ENCODE results near the gene NTNG1. TPM values are rescaled to one million over a fixed set of nuclear protein-coding genes. Genes with fewer than 3 reads are reported as not detected.
"Not testable (repeated sequence)": the region's sequence is repeated elsewhere in the genome, so short reads cannot be mapped to it uniquely, and the experiment has no call there.

The NTNG1 gene
- total RNA-seq (2022) (0.44 TPM in 1 of 2 replicates, not detected in the other), Bru-seq, nascent RNA (percentile 25 among the genes with signal in this experiment), BruChase-seq, experiment 1, labeled RNA remaining after a 6-hour chase (percentile 24 among the genes with signal in this experiment), BruChase-seq, experiment 2, labeled RNA remaining after a 2-hour chase (percentile 26 among the genes with signal in this experiment)
- long read RNA-seq, partial matches to known transcripts, result 1 of 1 reads
- long read RNA-seq, other reads (novel, unspliced or antisense), result 0 of 1 reads

DNA sequence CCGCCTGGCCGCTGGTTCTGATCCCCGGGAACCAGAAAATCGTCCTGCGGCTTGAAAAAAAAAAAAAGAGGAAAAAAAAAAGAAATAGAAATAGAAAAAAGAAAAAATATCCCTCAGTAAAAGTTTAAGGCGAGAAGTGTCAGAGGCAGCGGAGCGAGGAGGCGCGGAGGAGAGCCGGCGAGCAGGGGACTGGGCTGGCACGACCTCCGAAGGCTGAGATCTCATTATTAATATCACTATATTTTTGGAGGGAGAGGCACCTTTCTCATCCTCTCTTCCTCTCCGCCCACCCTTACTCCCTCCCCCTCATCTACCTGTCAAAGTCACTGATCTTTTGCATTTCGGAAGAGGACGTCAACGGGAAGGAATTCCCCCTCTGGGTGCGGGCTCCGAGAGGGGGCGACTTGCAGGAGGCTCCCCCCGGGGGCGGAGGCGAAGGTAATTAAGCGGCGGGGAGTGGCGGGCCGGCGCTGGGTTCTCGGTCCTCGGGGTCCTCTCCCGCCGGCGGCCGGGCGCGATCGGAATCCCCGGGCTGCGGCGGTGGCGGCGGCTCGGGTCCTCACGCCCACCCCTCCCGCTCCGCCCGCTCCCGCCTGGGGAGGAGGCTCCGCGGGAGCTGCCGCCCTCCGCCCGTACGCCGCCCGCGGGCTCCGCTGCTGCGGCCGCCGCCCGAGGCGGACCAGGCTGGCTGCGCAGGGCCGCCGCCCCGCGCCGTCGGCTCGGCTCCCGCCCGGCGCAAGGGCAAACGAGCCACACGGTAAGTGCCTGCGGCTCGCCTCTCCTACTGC is at the start of gene NTNG1:
Gene NTNG1, plus strand, starts transcription at position 337 of the 788 bp plus-strand sequence.
- Mint-ChIP-seq H3K27ac (ENCODE audit: low read depth, unreplicated experiment) (no peak within 1 kb of the TSS), H3K27me3 (ENCODE audit: insufficient read depth, unreplicated experiment) (no peaks in the 10 kb centered on the region), H3K4me3 (ENCODE audit: unreplicated experiment) (peak within 1 kb of the TSS; percentile 77), H3K9me3 (ENCODE audit: unreplicated experiment) (no peaks in the 10 kb centered on the region), H3K4me1 (ENCODE audit: insufficient read depth, unreplicated experiment) (peaks cover 26% of the 10 kb centered on the region), H3K36me3 (ENCODE audit: insufficient read depth, unreplicated experiment) (no peaks in the 10 kb centered on the region)
- no TSS peak for BruUV-seq (replicated peaks)
- TF ChIP-seq, protein P1, sequence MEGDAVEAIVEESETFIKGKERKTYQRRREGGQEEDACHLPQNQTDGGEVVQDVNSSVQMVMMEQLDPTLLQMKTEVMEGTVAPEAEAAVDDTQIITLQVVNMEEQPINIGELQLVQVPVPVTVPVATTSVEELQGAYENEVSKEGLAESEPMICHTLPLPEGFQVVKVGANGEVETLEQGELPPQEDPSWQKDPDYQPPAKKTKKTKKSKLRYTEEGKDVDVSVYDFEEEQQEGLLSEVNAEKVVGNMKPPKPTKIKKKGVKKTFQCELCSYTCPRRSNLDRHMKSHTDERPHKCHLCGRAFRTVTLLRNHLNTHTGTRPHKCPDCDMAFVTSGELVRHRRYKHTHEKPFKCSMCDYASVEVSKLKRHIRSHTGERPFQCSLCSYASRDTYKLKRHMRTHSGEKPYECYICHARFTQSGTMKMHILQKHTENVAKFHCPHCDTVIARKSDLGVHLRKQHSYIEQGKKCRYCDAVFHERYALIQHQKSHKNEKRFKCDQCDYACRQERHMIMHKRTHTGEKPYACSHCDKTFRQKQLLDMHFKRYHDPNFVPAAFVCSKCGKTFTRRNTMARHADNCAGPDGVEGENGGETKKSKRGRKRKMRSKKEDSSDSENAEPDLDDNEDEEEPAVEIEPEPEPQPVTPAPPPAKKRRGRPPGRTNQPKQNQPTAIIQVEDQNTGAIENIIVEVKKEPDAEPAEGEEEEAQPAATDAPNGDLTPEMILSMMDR (IDR thresholded peaks at IDR 0.05; ENCODE audit: unreplicated experiment), result no peak
- no peak for DNase-seq (ENCODE audit: unreplicated experiment)
- ChIA-PET CTCF (interaction anchor here (0.6 to 2.0 kb wide), 11 partner anchors 29 to 1352 kb away, joined by 3 to 13 read pairs (median 3); no protein-coding TSS in a partner anchor), POLR2A (interaction anchor here (0.7 kb wide), 1 partner anchor 13 kb away, joined by 3 read pairs; no protein-coding TSS in a partner anchor)
- intact Hi-C loops (cut with micrococcal nuclease), result loop anchor here (2.0 to 10.0 kb wide), 4 partner anchors 84 to 1349 kb away; partner anchors contain the start of gene PRMT6

DNA sequence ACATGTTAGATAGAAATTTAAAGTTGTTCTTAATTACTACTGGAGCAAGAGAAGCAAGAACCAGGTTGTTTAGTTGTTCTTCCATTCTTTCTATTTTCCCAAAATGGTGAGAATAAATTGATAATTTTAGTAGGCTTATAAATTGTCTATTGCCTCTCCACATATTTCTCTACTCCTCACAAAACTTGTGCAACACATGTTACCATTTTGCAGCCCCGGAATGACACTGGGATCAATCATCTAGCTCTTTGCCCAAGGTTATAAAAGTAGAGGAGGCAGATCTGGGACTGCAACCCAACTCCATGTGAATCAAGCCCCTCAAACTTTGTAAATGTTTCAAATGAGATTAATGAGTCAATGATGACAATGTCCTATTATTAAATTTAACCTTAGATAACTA is 49.4 kb upstream of the NTNG1 start:
- no peaks in the 10 kb centered on the region for H3K36me3 Mint-ChIP-seq (ENCODE audit: insufficient read depth, unreplicated experiment)
- no peaks in the 10 kb centered on the region for H3K27me3 Mint-ChIP-seq (ENCODE audit: insufficient read depth, unreplicated experiment)
- ChIA-PET CTCF (no interaction called here), POLR2A (no interaction called here)
- H3K4me3 Mint-ChIP-seq (ENCODE audit: unreplicated experiment), result no peak overlapping the region
- H3K4me1 Mint-ChIP-seq (ENCODE audit: insufficient read depth, unreplicated experiment), result no peaks in the 10 kb centered on the region
- TF ChIP-seq, protein P1 (IDR thresholded peaks at IDR 0.05; ENCODE audit: unreplicated experiment), result no peak
- no peaks in the 10 kb centered on the region for H3K9me3 Mint-ChIP-seq (ENCODE audit: unreplicated experiment)
- no TSS peak for BruUV-seq (replicated peaks)
- DNase-seq (ENCODE audit: unreplicated experiment), result no peak
- intact Hi-C loops (cut with micrococcal nuclease), result no loop called here
- no peak overlapping the region for H3K27ac Mint-ChIP-seq (ENCODE audit: low read depth, unreplicated experiment)

DNA sequence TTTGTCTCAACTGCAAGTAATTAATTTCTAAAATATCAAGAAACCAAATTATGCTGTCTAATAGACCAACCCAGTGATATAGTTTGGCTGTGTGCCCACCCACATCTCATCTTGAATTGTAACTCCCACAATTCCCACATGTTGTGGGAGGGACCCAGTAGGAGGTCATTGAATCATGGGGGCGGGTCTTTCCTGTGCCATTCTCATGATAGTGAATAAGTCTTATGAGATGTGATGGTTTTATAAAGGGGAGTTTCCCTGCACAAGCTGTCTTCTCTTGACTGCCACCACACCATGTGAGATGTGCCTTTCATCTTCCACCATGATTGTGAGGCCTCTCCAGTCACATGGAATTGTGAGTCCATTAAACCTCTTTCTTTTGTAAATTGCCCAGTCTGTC is 47.4 kb upstream of the NTNG1 start:
- H3K9me3 Mint-ChIP-seq (ENCODE audit: unreplicated experiment); H3K27me3 Mint-ChIP-seq (ENCODE audit: insufficient read depth, unreplicated experiment); CTCF ChIA-PET; POLR2A ChIA-PET; H3K4me3 Mint-ChIP-seq (ENCODE audit: unreplicated experiment); H3K27ac Mint-ChIP-seq (ENCODE audit: low read depth, unreplicated experiment); DNase-seq (ENCODE audit: unreplicated experiment); H3K36me3 Mint-ChIP-seq (ENCODE audit: insufficient read depth, unreplicated experiment); BruUV-seq (replicated peaks); H3K4me1 Mint-ChIP-seq (ENCODE audit: insufficient read depth, unreplicated experiment); intact Hi-C loops (cut with micrococcal nuclease): not testable (repeated sequence)

DNA sequence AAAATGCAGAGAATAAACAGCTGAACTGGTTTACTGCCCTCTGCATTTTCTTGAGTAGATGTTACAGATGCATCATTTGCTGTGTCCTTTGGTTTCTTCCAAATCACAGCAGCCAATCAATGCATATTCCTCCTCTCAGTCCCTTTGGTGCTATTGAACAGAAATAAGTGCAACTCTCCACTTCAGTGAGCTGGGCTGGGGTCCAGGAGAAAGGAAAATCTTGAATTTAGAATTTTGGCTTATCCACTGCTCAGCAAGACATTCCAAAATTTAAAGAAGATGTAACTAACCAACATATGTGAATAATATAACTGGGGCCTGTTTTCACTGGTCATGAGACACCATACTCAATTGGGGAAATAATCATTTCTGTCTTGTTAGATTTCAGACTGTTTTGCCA is 45.2 kb upstream of the NTNG1 start:
- no peak overlapping the region for H3K4me3 Mint-ChIP-seq (ENCODE audit: unreplicated experiment)
- intact Hi-C loops (cut with micrococcal nuclease), result no loop called here
- BruUV-seq (replicated peaks), result no TSS peak
- no peaks in the 10 kb centered on the region for H3K4me1 Mint-ChIP-seq (ENCODE audit: insufficient read depth, unreplicated experiment)
- ChIA-PET POLR2A (no interaction called here), CTCF (interaction anchor here (0.7 kb wide), 1 partner anchor 50 kb away, joined by 3 read pairs; no protein-coding TSS in a partner anchor)
- H3K9me3 Mint-ChIP-seq (ENCODE audit: unreplicated experiment), result no peaks in the 10 kb centered on the region
- DNase-seq (ENCODE audit: unreplicated experiment), result no peak
- no peaks in the 10 kb centered on the region for H3K27me3 Mint-ChIP-seq (ENCODE audit: insufficient read depth, unreplicated experiment)
- TF ChIP-seq, protein P1 (IDR thresholded peaks at IDR 0.05; ENCODE audit: unreplicated experiment), result no peak
- H3K27ac Mint-ChIP-seq (ENCODE audit: low read depth, unreplicated experiment), result no peak overlapping the region
- peaks cover 6% of the 10 kb centered on the region for H3K36me3 Mint-ChIP-seq (ENCODE audit: insufficient read depth, unreplicated experiment)
